KMS-11 (cell line): ENCODE data around the gene CACNA2D3.

Experiments
- H2AFZ ChIP-seq: fragments of 200-600 bp; sonication (generic); 2 replicates; pipeline ENCODE4 v1.6.1; 2016; ENCODE audit warnings: antibody characterized with exemption, mixed run types, low read depth
- H3K27ac ChIP-seq: fragments of 200-600 bp; sonication (generic); 2 replicates; pipeline ENCODE4 v1.6.1; 2016; ENCODE audit warnings: mild to moderate bottlenecking, mixed run types
- H3K27me3 ChIP-seq: fragments of 200-600 bp; sonication (generic); 2 replicates; pipeline ENCODE4 v1.6.1; 2017; ENCODE audit warnings: mild to moderate bottlenecking, low read depth, mixed run types, moderate library complexity; ENCODE audit not compliant: insufficient read depth
- H3K36me3 ChIP-seq: fragments of 200-600 bp; sonication (generic); 2 replicates; pipeline ENCODE4 v1.6.1; 2017; ENCODE audit warnings: mild to moderate bottlenecking, mixed run types; ENCODE audit not compliant: insufficient read depth
- H3K4me1 ChIP-seq: fragments of 200-600 bp; sonication (generic); 2 replicates; pipeline ENCODE4 v1.6.1; 2016; ENCODE audit warnings: mild to moderate bottlenecking, low read depth, mixed run types; ENCODE audit not compliant: poor library complexity, severe bottlenecking
- H3K4me2 ChIP-seq: fragments of 200-600 bp; sonication (generic); 2 replicates; pipeline ENCODE4 v1.7.0; 2016; ENCODE audit warnings: mild to moderate bottlenecking, mixed run types
- H3K4me3 ChIP-seq: fragments of 200-600 bp; sonication (generic); IDR thresholded peaks from 2 replicates; pipeline ENCODE4 v1.6.1; 2017; ENCODE audit warnings: low read depth, low read length, mixed read lengths; ENCODE audit not compliant: insufficient read depth
- H3K79me2 ChIP-seq: fragments of 200-600 bp; sonication (generic); 2 replicates; pipeline ENCODE4 v1.6.1; 2016; ENCODE audit warnings: low read depth, mixed run types; ENCODE audit not compliant: insufficient read depth
- H3K9ac ChIP-seq: fragments of 200-600 bp; sonication (generic); 2 replicates; pipeline ENCODE4 v1.6.1; 2016; ENCODE audit warnings: mild to moderate bottlenecking, mixed run types
- H4K20me1 ChIP-seq: fragments of 200-600 bp; sonication (generic); 2 replicates; pipeline ENCODE4 v1.6.1; 2016; ENCODE audit warnings: mild to moderate bottlenecking, mixed run types; ENCODE audit not compliant: insufficient read depth
- TF ChIP-seq, protein P1 (sequence below): fragments of 200-600 bp; sonication (generic); conservative IDR thresholded peaks from 2 replicates; pipeline ENCODE4 v1.6.1; 2017; ENCODE audit warnings: low read depth, mild to moderate bottlenecking, antibody characterized with exemption, low read length, moderate library complexity, mixed read lengths

CACNA2D3 gene

GRCh38 chr3:54987719-54988118 is 865.4 kb downstream of the CACNA2D3 start:
- Histone ChIP-seq H3K4me2 (no peak overlapping the region), H3K9ac (no peak overlapping the region), H3K36me3 (no peaks in the 10 kb centered on the region), H4K20me1 (no peaks in the 10 kb centered on the region), H3K27ac (no peak overlapping the region), H2AFZ (no peak overlapping the region), H3K79me2 (no peaks in the 10 kb centered on the region), H3K4me1 (no peaks in the 10 kb centered on the region), H3K4me3 (no peak overlapping the region), H3K27me3 (no peaks in the 10 kb centered on the region)
- TF ChIP-seq, protein P1, sequence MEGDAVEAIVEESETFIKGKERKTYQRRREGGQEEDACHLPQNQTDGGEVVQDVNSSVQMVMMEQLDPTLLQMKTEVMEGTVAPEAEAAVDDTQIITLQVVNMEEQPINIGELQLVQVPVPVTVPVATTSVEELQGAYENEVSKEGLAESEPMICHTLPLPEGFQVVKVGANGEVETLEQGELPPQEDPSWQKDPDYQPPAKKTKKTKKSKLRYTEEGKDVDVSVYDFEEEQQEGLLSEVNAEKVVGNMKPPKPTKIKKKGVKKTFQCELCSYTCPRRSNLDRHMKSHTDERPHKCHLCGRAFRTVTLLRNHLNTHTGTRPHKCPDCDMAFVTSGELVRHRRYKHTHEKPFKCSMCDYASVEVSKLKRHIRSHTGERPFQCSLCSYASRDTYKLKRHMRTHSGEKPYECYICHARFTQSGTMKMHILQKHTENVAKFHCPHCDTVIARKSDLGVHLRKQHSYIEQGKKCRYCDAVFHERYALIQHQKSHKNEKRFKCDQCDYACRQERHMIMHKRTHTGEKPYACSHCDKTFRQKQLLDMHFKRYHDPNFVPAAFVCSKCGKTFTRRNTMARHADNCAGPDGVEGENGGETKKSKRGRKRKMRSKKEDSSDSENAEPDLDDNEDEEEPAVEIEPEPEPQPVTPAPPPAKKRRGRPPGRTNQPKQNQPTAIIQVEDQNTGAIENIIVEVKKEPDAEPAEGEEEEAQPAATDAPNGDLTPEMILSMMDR, result no peak

- TF ChIP-seq, protein P1, result no peak
- no peak overlapping the region for H3K4me2 ChIP-seq
- H2AFZ ChIP-seq, result no peak overlapping the region
- H3K27me3 ChIP-seq, result no peaks in the 10 kb centered on the region
- H3K4me1 ChIP-seq, result no peaks in the 10 kb centered on the region
- no peaks in the 10 kb centered on the region for H4K20me1 ChIP-seq
- H3K79me2 ChIP-seq, result no peaks in the 10 kb centered on the region
- no peak overlapping the region for H3K9ac ChIP-seq
- H3K36me3 ChIP-seq, result no peaks in the 10 kb centered on the region
- no peak overlapping the region for H3K27ac ChIP-seq
- no peak overlapping the region for H3K4me3 ChIP-seq
Measured at GRCh38 chr3:54988302-54988837, 866.0 kb downstream of the CACNA2D3 start.

DNA sequence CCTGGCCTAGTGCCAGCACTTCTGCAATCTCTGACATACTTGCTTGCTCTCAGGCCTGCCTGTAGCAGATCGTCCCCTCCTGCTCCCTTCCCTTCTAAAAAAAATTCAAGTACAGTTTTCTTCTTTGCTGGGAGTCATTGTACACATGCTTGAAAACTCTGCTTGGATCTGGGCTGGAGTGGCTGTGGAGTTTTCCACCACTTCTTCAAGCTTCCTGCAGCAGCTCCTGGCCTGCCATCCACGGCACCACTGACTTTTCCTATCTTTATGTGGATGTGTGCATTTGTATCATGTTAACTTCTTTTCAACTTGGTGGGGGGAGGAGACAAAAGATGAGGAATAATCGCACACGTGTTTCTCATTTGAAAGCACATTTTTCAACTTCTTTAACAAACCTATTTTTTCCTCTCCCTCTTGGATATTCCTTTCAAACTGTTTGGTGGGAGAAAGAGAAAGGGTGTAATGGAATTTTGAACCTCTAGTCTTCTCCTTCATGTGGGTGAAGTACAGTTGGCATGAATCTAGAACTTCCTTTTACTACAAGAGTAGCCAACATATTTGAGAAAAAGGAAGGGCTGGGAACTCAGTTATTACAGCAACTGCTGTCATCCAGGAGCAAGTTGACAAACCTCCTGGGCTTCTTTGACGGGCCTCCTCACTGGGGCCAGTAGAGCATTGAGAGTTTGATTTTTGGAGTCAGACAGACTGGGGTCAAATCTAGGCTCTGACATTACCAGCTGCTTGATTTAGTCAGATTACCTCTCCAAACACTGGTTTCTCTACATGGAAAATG is 866.7 kb downstream of the CACNA2D3 start:
- no peak overlapping the region for H3K4me2 ChIP-seq
- TF ChIP-seq, protein P1, result no peak
- H3K79me2 ChIP-seq, result no peaks in the 10 kb centered on the region
- H3K36me3 ChIP-seq, result no peaks in the 10 kb centered on the region
- no peaks in the 10 kb centered on the region for H3K27me3 ChIP-seq
- no peak overlapping the region for H3K27ac ChIP-seq
- H4K20me1 ChIP-seq, result no peaks in the 10 kb centered on the region
- H3K4me1 ChIP-seq, result no peaks in the 10 kb centered on the region
- no peak overlapping the region for H2AFZ ChIP-seq
- H3K9ac ChIP-seq, result no peak overlapping the region
- no peak overlapping the region for H3K4me3 ChIP-seq

DNA sequence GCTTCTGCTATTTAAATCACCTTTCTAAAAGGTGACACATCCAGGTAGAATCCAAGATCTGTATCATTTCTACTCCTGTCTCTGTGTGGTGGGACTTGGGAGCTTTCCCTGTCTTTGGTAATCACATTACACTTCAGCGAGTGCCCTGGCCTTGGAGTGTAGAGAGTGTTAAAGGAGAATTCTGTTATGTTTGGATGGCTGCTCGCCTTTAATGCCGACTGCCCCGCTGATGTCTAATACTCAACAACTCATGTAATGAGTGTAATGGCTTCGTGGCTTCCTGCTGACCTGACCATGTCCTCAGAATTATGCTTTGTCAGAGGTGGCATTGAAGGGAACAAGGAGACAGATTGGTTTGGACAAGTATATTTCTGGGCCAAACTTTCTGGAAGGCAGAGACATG is 871.8 kb downstream of the CACNA2D3 start:
- no peak overlapping the region for H3K27ac ChIP-seq
- H3K4me2 ChIP-seq, result no peak overlapping the region
- no peak overlapping the region for H3K9ac ChIP-seq
- H4K20me1 ChIP-seq, result no peaks in the 10 kb centered on the region
- H3K4me3 ChIP-seq, result no peak overlapping the region
- no peaks in the 10 kb centered on the region for H3K36me3 ChIP-seq
- H3K79me2 ChIP-seq, result no peaks in the 10 kb centered on the region
- H3K27me3 ChIP-seq, result no peaks in the 10 kb centered on the region
- TF ChIP-seq, protein P1, result no peak
- no peaks in the 10 kb centered on the region for H3K4me1 ChIP-seq
- H2AFZ ChIP-seq, result no peak overlapping the region
